Measurements from ENCODE around the gene P2RX1.

The P2RX1 gene

DNA sequence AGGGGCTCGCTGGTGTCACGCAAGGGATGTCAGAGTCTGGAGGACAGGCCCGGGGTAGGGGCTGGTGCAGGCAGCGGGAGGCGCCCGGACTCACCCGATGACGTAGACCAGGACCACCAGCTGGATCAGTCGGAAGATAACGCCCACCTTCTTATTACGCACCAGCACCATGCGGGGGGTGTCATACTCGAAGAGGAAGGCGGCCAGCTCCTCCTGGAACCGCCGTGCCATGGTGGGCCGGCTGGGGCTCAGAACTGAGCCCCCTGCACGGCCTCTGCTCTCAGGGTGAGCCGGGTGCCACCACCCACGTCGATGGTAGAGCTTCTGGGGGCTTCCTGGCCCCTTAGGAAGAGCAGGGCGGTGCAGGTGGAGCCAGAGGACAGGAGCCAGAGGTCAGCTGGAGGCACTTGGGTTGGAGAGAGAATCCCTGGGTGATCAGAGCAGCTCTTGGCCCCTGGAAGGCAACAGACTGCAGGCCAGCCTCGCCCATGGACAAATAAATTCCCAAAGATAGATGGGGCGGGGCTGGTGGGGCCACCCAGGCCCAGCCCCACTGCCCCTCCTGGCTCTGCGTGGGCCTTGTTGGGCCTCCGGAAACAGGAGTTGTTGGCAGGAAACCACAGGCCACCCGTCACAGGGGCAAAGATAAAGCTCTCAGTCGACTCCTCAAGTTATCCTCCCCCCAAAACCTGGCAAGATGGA, at the start of gene P2RX1:
P2RX1 (minus strand) TSS at position 471 of the 702 bp plus-strand sequence; CDS start at position 231, 240 bp downstream.
- DNase-seq, result no peak

DNA sequence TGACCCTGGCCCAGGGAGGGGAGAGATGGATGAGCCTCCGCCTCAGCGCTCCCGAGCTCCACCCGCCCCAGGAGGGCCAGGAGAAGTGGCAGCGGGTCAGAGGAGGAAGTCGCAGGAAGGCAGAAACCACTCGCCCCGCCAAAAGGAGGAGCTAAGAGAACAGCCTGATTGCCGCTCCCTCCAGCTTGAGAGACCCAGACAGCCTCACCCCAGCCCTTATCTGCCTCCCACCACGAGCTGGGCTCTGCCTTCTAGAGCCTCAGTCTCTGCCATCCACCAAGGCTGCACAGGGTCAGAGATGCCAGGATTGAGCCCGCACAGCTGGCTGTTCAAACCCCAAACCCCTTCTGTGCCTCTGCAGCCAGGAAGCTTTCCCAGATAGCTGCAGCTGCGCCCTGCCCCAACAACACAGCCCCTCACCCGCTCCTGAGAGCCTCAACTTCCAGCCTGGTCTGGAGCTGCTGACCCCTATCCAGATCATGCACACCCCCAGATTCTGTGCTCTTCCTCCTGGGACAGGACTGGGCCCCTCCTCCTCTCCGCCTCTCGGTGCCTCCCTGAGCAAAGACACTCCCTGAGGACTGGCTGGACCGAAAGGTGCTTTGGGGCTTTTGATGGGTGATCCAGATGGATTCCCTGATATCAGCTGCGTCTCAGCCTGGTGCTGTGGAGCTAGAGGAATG, 49.0 kb upstream of the P2RX1 start:
- peak; percentile 89 for DNase-seq

DNA sequence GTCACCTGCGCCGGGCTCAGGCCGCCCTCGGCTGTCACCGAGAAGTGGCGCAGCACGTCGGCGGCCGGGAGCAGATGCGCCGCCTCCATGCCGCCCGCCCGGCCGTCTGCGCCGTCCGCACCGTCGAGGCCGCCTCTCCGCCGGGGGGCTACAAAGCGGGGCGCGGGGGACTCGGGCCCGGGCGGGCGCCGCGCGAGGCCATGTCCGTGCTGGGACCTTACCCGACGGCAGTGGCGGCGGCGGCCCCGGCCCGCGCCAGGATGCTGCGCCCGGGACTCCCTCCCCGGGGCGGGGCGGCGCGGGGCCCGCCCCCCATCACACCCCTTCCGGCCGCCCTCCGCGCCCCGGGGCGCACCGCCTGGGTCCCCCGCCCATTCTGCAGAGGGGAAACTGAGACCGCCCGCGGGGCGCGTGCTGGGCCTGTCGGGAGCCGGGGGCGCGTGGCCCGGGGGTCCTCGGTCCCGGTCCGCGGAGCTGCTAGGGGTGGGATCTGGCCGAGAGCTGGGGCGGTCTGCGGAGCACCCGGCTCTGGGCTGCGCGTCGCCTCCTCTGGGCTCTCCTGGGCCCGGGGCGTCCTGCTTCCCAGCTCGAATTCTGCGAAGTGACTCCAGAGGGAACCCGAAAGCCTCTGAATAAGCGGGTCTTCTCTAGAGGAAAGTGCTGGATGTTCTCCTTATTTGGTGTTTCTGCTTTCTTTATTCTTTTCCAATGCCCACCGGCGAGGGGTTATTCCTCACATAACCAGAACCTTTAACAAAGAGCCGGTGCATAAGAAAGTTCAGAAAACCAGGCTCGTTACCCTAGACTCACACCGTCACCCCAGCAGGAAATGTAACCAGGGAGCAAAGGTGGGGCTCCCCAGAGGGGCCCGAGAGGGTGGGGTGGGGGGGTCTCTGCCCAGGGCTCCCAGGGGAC, 48.2 kb upstream of the P2RX1 start, which contains the start of gene ATP2A3:
ATP2A3 (minus strand) TSS at position 235 of the 915 bp plus-strand sequence; CDS start at position 89, 146 bp downstream.
- DNase-seq, result no peak

DNA sequence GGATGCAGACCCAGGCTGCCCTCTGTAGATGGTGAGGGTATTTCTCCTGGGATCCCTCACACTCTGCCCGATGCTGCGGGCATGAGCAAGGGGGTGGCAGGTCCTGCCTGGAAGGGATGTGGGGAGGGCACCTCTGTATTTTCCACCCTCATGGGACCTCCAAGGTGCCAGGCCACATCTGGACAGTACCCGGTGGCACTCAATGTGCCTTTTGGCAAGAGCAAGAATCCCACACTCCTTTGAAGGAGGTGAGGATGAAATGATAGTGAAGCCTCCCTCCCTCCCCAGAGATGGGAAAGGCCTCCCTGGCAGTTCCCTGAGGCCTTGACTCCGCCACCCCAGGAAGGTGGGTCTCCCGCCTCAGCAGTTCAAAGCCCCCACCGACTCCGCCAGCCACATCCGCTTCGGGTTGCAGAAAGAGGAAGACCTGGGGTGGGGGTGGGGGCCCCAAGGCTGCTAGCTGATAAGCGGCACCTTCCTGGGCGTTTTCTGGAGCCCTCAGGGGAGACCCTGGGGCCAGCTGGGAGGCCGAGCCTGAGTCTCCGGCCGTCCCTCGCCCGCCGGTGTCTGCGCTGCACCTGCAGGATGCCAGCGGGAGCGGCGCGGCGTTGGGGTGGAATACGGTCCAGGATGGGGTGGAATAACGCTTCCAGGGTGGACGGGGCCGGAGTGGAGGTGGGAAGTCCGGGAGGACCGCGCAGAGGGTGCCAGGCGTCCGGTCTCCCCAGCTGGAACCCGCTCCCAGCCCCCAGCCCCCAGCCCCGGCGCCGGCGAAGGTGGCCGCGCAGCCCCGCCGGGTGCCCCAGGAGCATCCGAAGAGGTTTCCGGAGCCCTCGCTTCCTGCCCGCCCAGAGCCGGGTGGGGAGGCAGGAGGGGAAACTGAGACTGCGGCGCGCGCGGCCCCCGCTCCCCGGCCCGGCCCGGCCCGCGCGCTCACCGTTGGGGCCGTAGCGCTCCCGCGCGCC, 47.3 kb upstream of the P2RX1 start:
- DNase-seq, result no peak

DNA sequence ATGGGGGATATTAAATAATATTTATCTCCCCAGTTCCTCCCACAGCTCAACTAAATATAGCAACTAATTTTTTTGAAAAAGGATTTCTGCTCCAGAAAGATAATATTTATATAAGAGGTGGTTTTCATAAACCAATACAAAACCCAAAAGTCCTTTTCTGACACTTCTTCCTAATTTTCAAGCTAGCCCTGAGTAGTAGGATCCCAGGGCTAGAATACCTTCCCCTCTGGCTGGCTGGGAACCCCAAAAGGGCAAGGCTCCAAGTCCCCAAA, 46.6 kb upstream of the P2RX1 start:
- DNase-seq, result no peak

DNA sequence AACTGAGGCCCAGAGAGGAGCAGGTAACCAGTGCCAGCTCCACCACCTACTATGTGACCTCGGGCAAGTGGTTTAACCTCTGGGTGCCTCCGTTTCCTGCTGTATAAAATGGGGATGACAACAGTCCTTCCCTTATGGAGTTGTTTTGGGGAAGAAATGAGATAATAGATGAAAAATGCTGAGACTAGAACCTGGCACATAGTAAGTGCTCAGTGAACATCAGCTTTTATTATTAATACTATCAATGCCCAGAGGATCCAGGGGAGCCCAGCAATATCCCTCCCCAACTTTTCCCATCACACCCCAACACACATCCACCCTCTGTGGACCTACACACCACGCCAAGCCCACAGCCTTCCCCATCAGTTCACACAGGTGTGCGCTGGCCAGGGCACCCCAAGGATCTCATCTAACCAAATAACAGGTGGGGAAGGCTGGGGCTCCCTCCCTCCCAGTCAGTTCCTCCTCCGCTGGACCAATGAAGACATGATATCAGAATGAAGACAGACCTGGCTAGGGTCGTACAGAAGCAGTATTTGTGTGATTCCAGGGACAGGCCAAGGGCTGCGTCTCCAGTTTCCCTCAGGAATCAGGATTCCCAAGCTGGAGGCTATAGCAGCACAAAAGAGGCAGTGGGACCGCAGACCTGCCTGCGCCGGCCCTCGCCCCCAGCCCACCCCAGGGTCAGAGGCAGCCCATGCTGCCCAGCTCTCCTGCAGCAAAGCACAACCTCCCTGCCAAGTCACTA, 46.1 kb upstream of the P2RX1 start:
- no peak for DNase-seq

DNA sequence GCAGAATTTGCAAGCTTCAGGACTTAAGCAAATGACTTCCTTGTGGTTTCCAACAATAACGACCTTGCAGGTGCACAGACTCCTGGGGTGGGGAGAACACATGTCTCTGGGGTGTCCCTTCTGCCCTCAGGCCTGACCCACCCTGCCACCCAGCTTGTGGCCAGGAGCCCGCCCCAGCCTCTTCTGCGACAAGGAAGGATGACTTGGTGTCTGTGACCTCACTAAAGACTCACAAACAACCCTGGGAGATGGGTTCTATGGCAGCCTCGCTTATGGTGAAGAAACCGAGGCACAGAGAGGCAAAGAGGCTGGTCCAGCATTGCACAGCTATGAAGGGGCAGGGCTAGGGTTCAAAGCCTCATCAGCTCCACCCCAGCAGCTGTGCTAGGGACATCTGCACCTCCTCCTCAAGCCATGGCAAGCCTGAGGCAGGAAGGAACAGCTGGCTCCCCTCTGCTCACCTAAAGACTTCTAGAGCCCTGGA, 45.3 kb upstream of the P2RX1 start:
- no peak for DNase-seq

DNA sequence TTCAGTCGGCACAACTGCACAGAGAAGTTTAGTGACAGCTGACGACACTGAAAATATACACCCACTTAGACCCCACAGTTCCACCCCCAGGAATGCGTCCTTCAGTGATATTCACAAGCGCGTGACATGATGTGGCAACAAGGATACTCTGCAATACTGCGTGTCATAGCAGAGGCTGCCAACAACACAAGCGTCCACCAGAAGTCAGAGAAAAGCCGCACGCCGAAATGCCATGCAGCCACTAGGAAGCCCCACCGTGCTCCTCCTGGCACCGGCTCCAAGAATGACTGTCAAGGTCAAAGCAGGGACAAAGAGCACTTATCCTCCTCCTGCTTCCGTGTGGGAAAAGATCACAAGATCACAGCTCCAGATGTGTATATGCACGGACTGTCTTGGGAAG, 44.5 kb upstream of the P2RX1 start:
- DNase-seq, result no peak

DNA sequence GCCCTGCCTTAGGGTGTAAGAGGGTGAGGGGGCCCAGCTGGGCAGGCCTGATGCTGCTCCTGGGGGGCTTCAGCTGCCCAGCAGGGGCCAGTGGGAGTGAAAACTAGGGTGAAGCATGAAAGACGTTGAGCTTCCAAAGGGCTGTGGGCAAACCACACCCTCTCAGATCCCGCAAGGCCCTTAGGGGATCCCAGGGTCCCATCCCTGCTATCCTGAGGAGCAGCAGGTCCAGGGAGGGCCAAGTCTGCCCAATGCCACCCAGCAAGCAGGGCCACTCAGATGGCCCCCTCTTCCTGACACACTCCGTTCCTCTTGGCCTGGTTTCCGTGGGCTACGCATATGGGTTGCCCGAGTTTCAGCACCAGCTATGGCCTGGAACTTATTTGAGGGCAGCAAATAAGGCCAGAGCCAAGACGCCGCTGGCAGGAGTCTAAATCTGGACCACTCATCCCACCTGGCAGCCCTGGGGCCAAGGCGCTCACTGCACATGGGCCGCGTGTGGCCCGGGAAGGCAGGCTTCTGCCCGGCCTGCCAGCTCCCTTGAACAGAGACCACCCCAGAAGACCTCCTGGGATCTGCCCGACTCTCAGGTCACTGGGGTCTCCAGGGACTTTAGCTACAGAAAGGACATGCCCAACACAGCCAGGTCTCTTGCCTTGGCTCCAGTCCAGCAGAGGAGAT, 43.8 kb upstream of the P2RX1 start:
- no peak for DNase-seq

DNA sequence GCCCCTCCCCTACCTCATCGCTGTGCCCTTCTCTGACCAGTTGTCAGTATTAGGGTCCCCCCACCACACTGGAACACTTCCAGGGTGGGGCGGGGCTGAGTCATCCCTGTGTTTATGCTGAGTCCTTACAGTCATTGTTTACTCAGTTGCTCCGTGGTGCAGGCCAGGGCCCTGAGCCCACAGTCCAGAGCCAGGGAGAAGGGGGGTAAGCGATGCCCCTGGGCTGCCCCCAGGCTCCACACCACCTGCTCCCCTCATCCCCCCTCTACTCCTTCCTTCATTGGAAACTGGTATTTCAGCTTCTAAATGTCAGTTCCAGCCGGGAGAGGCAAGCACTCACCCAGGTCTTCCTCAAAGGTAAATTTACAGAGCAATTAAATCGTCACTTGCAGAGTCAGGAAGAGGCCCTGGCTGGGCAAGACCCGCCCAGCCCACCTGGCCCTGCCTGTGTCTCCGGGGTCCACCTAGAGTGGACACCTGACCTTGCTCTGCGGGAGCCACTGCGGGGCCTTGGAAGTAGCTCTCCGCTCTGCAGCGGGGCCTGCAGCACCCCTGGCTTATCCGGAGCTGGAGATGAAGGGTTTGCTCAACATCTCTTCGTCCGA, 43.1 kb upstream of the P2RX1 start:
- peak; percentile 95 for DNase-seq

DNA sequence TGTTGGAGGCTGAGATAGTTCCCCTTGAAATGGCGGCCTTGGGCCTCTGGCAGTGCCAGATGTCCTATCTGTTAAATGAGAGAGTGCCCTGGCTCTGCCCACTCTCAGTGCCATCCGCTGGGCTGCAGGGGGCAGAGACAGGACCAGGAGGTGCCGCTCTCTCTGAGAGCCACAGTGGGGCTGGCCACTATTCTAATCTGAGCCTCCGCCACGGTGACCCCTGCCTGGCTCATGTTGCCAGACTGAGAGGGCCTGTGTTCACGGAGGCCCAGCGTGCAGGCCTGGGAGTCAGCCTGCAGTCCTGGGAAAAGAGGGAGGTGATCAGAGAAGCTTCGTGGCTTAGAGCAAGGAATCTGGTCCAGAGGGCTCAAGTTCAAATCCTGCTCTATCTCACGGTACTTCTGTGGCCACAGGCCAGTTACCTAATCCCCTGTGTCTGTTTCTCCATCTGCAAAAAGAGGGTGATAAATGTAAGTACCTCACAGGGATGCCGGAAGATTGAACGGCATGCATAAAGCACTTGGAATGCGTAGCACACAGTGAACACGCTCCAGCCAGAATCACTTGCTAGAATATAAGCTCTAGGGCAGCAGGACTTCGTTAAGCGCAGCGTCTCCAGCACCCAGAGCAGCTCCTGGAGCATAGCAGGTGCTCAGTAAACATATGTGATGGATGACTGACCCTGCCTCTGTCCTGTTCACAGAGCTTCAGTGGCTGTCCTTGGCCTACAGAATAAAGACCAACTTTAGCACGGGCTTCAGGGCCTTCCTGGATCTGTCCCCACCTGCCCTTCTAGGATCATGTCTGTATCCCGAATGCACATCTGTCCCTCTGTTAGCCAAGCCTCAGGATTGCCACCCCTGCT, 41.7 kb upstream of the P2RX1 start:
- DNase-seq, result no peak

DNA sequence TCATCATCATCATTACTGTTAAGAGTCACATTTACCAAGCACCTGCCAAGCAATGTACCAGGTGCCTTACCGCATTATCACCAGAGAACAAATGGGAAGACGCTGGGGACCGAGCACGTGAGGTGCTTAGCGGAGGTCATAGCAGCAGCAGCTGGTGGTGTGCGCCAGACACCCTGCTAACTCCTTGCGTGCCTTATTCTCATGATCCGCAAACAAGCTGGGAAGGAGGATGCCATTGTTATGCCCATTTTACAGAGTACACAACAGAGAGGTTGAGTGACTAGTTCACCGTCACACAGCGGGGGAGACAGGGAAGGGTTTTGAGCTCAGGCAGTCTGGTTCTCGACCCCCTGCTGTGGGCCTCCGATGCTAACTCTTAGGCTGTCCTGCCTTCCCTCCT, 40.7 kb upstream of the P2RX1 start:
- DNase-seq, result no peak

DNA sequence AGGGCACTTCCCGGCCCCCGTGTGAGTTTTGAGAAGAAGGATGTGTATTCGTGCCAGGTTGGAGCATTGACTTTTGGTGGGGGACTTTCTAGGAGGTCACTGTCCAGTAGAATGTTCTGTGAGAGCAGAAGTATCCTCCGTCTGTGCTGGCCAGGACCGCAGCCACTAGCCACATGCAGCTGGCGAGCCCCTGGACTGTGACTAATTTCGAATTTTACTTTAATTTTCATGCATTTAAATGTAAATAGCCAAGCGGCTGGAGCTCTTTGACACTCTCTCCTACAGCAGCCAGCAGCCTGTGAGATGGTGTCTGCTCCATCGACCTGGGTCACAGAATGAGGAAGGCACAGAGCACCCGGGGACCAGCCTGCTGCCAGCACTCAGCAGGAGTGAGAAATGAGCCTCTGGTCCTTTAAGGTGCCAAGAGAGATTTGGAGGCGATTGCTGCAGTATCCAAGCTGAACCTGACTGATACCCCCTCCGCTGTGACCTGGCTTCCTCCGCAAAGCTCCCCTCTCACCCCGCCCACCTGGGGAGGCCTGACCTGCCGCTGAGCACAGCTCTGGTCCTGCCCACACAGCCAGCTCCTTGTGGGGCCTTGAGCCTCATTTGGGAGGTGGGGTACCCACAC, 40.2 kb upstream of the P2RX1 start:
- no peak for DNase-seq

DNA sequence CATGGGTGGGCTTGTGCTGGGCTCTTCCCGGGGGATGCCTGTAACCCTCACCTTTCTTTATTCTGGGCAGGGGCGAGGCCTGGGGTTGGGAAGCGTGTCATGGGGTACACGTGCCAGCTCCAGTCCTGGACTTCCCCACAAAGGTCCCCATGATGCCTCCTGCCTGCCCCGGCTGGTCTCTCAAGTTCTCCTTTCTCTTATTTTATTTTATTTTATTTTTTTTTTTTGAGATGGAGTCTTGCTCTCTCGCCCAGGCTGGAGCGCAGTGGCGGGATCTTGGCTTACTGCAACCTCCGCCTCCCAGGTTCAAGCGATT, 39.4 kb upstream of the P2RX1 start:
- DNase-seq, result no peak

DNA sequence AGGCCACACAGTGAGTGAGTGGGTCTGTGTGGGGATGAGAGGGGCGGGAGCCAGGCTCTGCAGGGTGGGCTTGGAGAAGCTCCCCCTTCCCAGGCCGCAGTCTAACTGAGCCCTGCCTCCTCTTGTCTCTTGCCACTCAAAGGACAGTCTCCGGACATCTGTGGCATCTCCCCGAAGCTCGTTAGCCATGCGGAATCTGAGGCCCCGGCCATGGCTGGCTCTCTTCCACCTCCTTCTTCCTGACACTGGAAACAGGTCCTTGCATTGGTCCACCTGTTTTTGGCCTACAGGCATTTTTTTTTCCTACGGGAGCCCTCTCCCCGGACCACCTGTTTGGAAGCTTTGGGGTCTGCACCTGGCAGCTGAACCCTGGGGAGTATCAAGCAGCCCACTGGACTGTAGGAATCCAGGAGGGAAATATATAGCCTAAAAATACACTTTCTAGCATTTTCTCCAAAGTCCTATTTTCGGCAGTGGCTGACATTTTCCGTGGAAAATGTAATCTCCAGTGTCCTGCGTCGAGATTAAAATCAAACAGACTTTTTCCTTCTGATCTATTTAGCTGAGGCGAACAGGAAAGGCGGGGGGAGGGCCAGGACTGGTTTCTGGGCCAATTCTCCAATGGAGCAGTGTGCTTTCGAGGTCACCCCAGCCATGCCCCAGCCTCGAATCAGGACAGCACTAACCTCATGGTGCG, 38.9 kb upstream of the P2RX1 start:
- DNase-seq, result no peak

DNA sequence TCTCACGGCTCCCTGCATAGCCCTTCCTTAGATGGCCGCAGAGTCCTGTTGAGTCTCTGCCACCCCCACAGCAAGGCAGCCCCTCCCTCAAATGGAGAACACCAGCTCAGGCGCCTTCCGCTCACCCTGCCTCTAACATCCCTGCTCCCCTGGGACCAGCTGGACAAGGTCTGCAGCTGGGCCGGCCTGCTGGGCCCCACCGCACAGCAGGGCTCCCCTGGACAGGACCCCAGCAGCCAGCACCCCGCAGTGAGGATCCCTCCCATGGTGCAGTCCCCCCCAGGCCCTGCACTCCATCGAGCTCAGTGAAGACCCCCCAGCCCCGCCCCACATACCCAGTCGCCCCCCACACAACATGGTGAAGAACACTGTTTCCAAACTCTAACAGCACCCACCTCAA, 37.8 kb upstream of the P2RX1 start:
- no peak for DNase-seq

DNA sequence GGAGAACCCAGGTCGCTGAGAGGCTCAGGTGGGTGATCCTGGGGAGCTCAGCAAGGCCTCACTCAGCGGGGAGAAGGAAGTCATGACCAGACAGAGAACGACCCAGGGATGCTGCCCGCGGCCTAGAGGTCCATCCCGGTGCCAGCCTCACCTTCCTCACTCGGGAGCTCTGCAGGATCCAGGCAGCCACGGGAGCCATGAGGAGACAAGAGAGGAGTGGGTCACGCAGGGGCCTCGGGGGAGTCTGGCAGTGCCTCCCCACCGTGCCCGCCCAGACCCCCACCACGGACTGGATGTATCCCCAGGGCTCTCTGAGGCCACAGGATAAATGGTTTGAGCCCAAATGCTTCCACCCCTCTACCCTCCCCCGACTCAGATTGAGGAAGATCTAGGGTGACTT, 37.3 kb upstream of the P2RX1 start:
- DNase-seq, result no peak

DNA sequence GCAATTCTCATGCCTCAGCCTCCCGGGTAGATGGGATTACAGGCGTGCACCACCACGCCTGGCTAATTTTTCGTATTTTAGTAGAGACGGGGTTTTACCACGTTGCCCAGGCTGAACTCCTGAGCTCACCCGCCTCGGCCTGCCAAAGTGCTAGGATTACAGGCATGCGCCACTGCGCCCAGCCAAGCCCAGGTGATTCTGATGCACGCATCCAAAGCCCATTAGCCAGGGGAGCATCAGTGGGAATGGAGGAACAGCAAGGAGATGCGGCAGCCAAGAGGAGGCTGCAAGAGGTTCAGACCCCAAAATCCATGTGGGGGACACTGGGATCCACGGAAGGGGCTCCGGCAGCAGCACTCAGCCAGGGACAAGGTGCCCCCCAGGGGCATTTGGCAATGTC, 35.9 kb upstream of the P2RX1 start:
- DNase-seq, result no peak

DNA sequence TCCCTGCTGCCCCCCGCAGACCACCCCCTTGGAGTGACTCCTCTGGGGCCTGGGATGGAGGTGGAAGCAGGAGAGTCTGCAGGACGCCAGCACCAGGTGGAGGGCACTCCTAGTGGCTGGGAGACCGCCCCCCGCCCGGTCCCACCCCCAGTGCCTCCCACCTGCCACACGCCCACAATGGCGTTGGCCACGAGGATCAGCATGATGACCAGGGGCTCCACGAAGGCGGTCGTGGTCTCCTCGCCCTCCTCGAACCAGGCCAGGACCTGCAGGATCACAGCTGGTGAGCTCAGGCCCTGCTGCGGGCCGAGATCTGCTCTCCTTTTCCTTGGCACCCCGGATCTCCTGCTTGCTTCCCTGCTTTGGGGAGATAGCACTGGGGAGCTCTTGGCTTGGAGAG, 35.2 kb upstream of the P2RX1 start:
- no peak for DNase-seq
